ENCODE results near the gene STAMBPL1.

The STAMBPL1 gene

GRCh38 chr10:88875081-88875480 lies 5.0 kb upstream of the STAMBPL1 start:
- no peaks in the 10 kb centered on the region for H3K27me3 ChIP-seq (ENCODE audit: control insufficient read depth, low read length)
- TF ChIP-seq CTCF (IDR thresholded peaks at IDR 0.05; ENCODE audit: low read depth, low read length, poor library complexity, severe bottlenecking), result no peak
- no peak for TF ChIP-seq EZH2phosphoT487 (IDR thresholded peaks at IDR 0.05; ENCODE audit: borderline replicate concordance, low read length)
- H3K4me2 ChIP-seq (ENCODE audit: low read length), result no peak overlapping the region
- peaks cover 28% of the 10 kb centered on the region for H3K4me1 ChIP-seq (ENCODE audit: control insufficient read depth, low read length)
- H3K9me3 ChIP-seq (ENCODE audit: control insufficient read depth, insufficient read depth, low read length), result no peaks in the 10 kb centered on the region
- no peaks in the 10 kb centered on the region for H3K79me2 ChIP-seq (ENCODE audit: control insufficient read depth, low read length)
- no peak overlapping the region for H3K4me3 ChIP-seq (ENCODE audit: low read length)
- peaks cover 3% of the 10 kb centered on the region; the same call in 1 of the 2 replicates for H3F3A ChIP-seq (ENCODE audit: control insufficient read depth, insufficient read depth)
- no peaks in the 10 kb centered on the region for H3K36me3 ChIP-seq (ENCODE audit: control insufficient read depth, low read length)
- no peak overlapping the region for H3K27ac ChIP-seq (ENCODE audit: low read depth, low read length)
- no peaks in the 10 kb centered on the region for H3K9me2 ChIP-seq (replicated peaks; ENCODE audit: control insufficient read depth, low read length)
- H4K20me1 ChIP-seq (ENCODE audit: control insufficient read depth, insufficient read depth, low read depth, low read length), result no peaks in the 10 kb centered on the region

- Histone ChIP-seq H3K4me3 (ENCODE audit: low read length) (no peak overlapping the region), H3K9me2 (replicated peaks; ENCODE audit: control insufficient read depth, low read length) (no peaks in the 10 kb centered on the region), H3K4me2 (ENCODE audit: low read length) (no peak overlapping the region), H3K36me3 (ENCODE audit: control insufficient read depth, low read length) (peaks cover 16% of the 10 kb centered on the region), H3K9me3 (ENCODE audit: control insufficient read depth, insufficient read depth, low read length) (no peaks in the 10 kb centered on the region), H3K27ac (ENCODE audit: low read depth, low read length) (no peak overlapping the region), H3K27me3 (ENCODE audit: control insufficient read depth, low read length) (no peaks in the 10 kb centered on the region), H3F3A (ENCODE audit: control insufficient read depth, insufficient read depth) (peaks cover 5% of the 10 kb centered on the region; the same call in 1 of the 2 replicates), H4K20me1 (ENCODE audit: control insufficient read depth, insufficient read depth, low read depth, low read length) (no peaks in the 10 kb centered on the region), H3K79me2 (ENCODE audit: control insufficient read depth, low read length) (peaks cover 16% of the 10 kb centered on the region), H3K4me1 (ENCODE audit: control insufficient read depth, low read length) (peaks cover 36% of the 10 kb centered on the region)
- TF ChIP-seq EZH2phosphoT487 (IDR thresholded peaks at IDR 0.05; ENCODE audit: borderline replicate concordance, low read length) (no peak), CTCF (IDR thresholded peaks at IDR 0.05; ENCODE audit: low read depth, low read length, poor library complexity, severe bottlenecking) (no peak)
Measured at GRCh38 chr10:88877298-88877697, 2.7 kb upstream of the STAMBPL1 start.

GRCh38 chr10:88880282-88881076 lies 434 bp downstream of the STAMBPL1 start:
- Histone ChIP-seq H3K4me1 (ENCODE audit: control insufficient read depth, low read length) (peaks cover 67% of the 10 kb centered on the region), H3K9me2 (replicated peaks; ENCODE audit: control insufficient read depth, low read length) (no peaks in the 10 kb centered on the region), H4K20me1 (ENCODE audit: control insufficient read depth, insufficient read depth, low read depth, low read length) (no peaks in the 10 kb centered on the region), H3K4me2 (ENCODE audit: low read length) (peak overlapping the region; percentile 98), H3K4me3 (ENCODE audit: low read length) (peak overlapping the region; percentile 87), H3K79me2 (ENCODE audit: control insufficient read depth, low read length) (peaks cover 46% of the 10 kb centered on the region), H3K36me3 (ENCODE audit: control insufficient read depth, low read length) (peaks cover 27% of the 10 kb centered on the region), H3F3A (ENCODE audit: control insufficient read depth, insufficient read depth) (peaks cover 8% of the 10 kb centered on the region), H3K9me3 (ENCODE audit: control insufficient read depth, insufficient read depth, low read length) (no peaks in the 10 kb centered on the region), H3K27me3 (ENCODE audit: control insufficient read depth, low read length) (no peaks in the 10 kb centered on the region), H3K27ac (ENCODE audit: low read depth, low read length) (peak overlapping the region; percentile 84)
- TF ChIP-seq CTCF (IDR thresholded peaks at IDR 0.05; ENCODE audit: low read depth, low read length, poor library complexity, severe bottlenecking) (peak; percentile 33), EZH2phosphoT487 (IDR thresholded peaks at IDR 0.05; ENCODE audit: borderline replicate concordance, low read length) (no peak)
